Esophagus muscularis mucosa (tissue), 4 donors: Measurements from ENCODE around the gene P2RX2.

ENCODE experiments used
- EP300 ChIP-seq: sonication (generic); formaldehyde crosslinking; IDR thresholded peaks from one replicate; pipeline ENCODE4 v1.6.1; 2017; ENCODE audit warnings: antibody characterized with exemption
- POLR2A ChIP-seq: fragments of 450-650 bp; IDR thresholded peaks from one replicate; pipeline ENCODE4 v1.6.1; 2017; ENCODE audit warnings: antibody characterized with exemption, moderate library complexity, mild to moderate bottlenecking, low read depth
- TF ChIP-seq, protein P1 (sequence below), 3 experiments: fragments of 200-600 bp in 2 of 3; fragments of 450-650 bp in 1 of 3; sonication (generic) in 2 of 3; IDR thresholded peaks; one replicate each; pipeline ENCODE4 v1.5.1; 2017 to 2019; ENCODE audit warnings: antibody characterized with exemption in 3 of 3, mild to moderate bottlenecking in 2 of 3, moderate library complexity in 1 of 3

DNA sequence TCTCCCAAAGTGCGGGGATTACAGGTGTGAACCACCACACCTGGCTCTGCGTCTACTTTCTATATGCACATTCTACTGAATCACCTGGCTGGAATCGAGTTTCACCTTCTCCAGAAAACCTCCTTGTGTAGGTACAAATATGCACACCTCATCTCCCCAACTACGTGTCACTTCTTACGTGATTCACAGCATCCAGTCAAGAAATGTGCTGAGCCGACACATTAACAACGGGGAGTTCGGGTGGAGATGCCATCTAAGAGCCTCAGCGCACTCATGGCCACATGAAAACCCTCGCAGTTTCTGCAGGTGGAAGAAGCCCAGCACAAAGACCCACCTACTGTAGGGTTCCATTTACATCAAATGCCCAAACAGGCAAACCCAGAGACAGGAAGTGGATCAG, 29.3 kb downstream of the P2RX2 start:
- TF ChIP-seq, protein P1, sequence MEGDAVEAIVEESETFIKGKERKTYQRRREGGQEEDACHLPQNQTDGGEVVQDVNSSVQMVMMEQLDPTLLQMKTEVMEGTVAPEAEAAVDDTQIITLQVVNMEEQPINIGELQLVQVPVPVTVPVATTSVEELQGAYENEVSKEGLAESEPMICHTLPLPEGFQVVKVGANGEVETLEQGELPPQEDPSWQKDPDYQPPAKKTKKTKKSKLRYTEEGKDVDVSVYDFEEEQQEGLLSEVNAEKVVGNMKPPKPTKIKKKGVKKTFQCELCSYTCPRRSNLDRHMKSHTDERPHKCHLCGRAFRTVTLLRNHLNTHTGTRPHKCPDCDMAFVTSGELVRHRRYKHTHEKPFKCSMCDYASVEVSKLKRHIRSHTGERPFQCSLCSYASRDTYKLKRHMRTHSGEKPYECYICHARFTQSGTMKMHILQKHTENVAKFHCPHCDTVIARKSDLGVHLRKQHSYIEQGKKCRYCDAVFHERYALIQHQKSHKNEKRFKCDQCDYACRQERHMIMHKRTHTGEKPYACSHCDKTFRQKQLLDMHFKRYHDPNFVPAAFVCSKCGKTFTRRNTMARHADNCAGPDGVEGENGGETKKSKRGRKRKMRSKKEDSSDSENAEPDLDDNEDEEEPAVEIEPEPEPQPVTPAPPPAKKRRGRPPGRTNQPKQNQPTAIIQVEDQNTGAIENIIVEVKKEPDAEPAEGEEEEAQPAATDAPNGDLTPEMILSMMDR (IDR thresholded peaks at IDR 0.05), result no peak
- TF ChIP-seq POLR2A, result no peak
- TF ChIP-seq EP300, result no peak
